Progenitor cell of endocrine pancreas (in vitro differentiated cells): Measurements from ENCODE around the gene SCNN1B. TPM values are rescaled to one million over a fixed set of nuclear protein-coding genes. Genes with fewer than 3 reads are reported as not detected.

Experiments used
- DNase-seq: peaks from one replicate; pipeline ENCODE4 v3.0.0; 2021; ENCODE audit warnings: low spot score; ENCODE audit not compliant: unreplicated experiment
- H3K27ac Mint-ChIP-seq: 2 replicates; pipeline ENCODE4 v1.8.0; 2021; ENCODE audit warnings: mild to moderate bottlenecking, moderate library complexity, mixed read lengths
- H3K27me3 Mint-ChIP-seq: 2 replicates; pipeline ENCODE4 v1.8.0; 2021; ENCODE audit warnings: mixed read lengths
- H3K36me3 Mint-ChIP-seq: 2 replicates; pipeline ENCODE4 v1.8.0; 2022; ENCODE audit warnings: mixed read lengths; ENCODE audit not compliant: insufficient read depth
- H3K4me1 Mint-ChIP-seq: 2 replicates; pipeline ENCODE4 v1.8.0; 2021; ENCODE audit warnings: low read depth, mixed read lengths
- H3K4me3 Mint-ChIP-seq: 2 replicates; pipeline ENCODE4 v1.8.0; 2021; ENCODE audit warnings: low read depth, mild to moderate bottlenecking, moderate library complexity, mixed read lengths
- H3K9me3 Mint-ChIP-seq: 2 replicates; pipeline ENCODE4 v1.8.0; 2021; ENCODE audit warnings: low read depth, mixed read lengths
- total RNA-seq: library from RNA; stranded (reverse); gene quantifications from 2 replicates; pipeline ENCODE4 v1.2.1, GENCODE V29; 2021
- TF ChIP-seq, protein P1 (sequence below): fragments of 200-600 bp; sonication (generic); IDR thresholded peaks from one replicate; pipeline ENCODE4 v1.5.0; 2021; ENCODE audit warnings: antibody characterized with exemption, mild to moderate bottlenecking; ENCODE audit not compliant: unreplicated experiment

The SCNN1B gene
- total RNA-seq, 1 donor from 2014 or later = not detected

GRCh38 chr16:23334457-23334853 lies 32.4 kb downstream of the SCNN1B start:
- H3K27ac Mint-ChIP-seq = no peak overlapping the region
- no peaks in the 10 kb centered on the region for H3K36me3 Mint-ChIP-seq
- H3K9me3 Mint-ChIP-seq = peaks cover 7% of the 10 kb centered on the region
- no peak for DNase-seq
- H3K27me3 Mint-ChIP-seq = no peaks in the 10 kb centered on the region
- TF ChIP-seq, protein P1, sequence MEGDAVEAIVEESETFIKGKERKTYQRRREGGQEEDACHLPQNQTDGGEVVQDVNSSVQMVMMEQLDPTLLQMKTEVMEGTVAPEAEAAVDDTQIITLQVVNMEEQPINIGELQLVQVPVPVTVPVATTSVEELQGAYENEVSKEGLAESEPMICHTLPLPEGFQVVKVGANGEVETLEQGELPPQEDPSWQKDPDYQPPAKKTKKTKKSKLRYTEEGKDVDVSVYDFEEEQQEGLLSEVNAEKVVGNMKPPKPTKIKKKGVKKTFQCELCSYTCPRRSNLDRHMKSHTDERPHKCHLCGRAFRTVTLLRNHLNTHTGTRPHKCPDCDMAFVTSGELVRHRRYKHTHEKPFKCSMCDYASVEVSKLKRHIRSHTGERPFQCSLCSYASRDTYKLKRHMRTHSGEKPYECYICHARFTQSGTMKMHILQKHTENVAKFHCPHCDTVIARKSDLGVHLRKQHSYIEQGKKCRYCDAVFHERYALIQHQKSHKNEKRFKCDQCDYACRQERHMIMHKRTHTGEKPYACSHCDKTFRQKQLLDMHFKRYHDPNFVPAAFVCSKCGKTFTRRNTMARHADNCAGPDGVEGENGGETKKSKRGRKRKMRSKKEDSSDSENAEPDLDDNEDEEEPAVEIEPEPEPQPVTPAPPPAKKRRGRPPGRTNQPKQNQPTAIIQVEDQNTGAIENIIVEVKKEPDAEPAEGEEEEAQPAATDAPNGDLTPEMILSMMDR = no peak
- H3K4me3 Mint-ChIP-seq = no peak overlapping the region
- H3K4me1 Mint-ChIP-seq = no peaks in the 10 kb centered on the region

DNA sequence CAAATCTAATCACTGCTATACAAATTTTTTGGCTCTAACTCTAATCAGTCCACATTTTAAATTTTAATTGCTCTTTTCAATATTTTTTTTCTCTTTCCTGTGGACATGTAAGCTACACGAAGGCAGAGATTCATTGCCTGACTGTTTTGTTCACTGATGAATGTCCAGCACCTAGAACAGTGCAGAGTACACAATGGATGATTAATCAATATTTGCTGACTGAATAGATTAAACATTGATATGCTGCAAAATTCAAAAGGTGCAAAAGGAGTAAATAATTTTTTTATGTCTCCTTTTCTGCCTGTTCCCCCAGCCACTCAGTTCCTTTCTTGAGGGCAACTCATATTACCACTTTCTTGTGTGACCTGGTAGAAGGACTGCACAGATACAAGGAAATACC lies 32.8 kb downstream of the SCNN1B start:
- Mint-ChIP-seq H3K27me3 (no peaks in the 10 kb centered on the region), H3K4me3 (no peak overlapping the region), H3K4me1 (no peaks in the 10 kb centered on the region), H3K36me3 (no peaks in the 10 kb centered on the region), H3K9me3 (peaks cover 7% of the 10 kb centered on the region), H3K27ac (no peak overlapping the region)
- TF ChIP-seq, protein P1 = no peak
- DNase-seq = no peak

- Mint-ChIP-seq H3K27ac (no peak overlapping the region), H3K36me3 (no peaks in the 10 kb centered on the region), H3K9me3 (peaks cover 7% of the 10 kb centered on the region), H3K4me3 (no peak overlapping the region), H3K4me1 (no peaks in the 10 kb centered on the region), H3K27me3 (no peaks in the 10 kb centered on the region)
- DNase-seq = no peak
- TF ChIP-seq, protein P1 = no peak
Measured at GRCh38 chr16:23337836-23338550, 35.9 kb downstream of the SCNN1B start.

DNA sequence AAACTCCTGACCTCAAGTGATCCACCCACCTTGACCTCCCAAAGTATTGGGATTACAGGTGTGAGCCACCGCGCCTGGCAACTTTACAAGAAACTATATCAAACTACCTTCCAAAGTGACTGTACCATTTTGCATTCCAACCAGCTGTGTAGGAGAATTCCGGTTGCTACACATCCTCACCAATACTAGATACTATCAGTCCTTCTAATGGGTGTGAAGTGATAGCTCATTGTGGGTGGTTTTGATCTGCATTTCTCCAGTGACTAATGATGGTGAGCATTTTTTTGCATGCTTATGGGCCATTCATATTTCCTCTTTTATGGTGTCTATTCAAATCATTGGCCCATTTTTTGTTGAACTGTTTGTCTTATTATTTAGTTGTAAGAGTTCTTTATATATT lies 37.7 kb downstream of the SCNN1B start:
- no peaks in the 10 kb centered on the region for H3K4me1 Mint-ChIP-seq
- TF ChIP-seq, protein P1 = no peak
- peaks cover 7% of the 10 kb centered on the region for H3K9me3 Mint-ChIP-seq
- no peaks in the 10 kb centered on the region for H3K36me3 Mint-ChIP-seq
- no peak overlapping the region for H3K4me3 Mint-ChIP-seq
- no peak for DNase-seq
- H3K27ac Mint-ChIP-seq = no peak overlapping the region
- peaks cover 6% of the 10 kb centered on the region for H3K27me3 Mint-ChIP-seq

DNA sequence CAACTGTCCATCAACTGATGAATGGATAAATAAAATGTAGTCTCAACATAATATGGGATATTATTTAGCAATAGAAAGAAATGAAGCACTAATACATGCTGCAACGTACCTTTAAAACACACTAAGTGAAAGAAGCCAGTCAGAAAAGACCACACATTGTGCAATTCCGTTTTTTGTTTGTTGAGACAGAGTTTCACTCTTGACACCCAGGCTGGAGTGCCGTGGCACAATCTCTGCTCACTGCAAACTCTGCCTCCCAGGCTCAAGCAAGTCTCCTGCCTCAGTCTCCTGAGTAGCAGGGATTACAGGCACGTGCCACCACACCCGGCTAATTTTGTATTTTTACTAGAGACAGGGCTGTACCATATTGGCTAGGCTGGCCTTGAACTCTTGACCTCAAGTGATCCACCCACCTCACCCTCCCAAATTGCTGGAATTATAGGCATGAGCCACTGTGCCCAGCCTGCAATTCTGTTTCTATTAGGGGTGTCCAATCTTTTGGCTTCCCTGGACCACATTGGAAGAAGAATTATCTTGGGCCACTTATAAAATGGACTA lies 40.1 kb downstream of the SCNN1B start:
- H3K27ac Mint-ChIP-seq = no peak overlapping the region

More for the DNA sequence above, 40.1 kb downstream of the SCNN1B start:
- DNase-seq = no peak
- Mint-ChIP-seq H3K4me3 (no peak overlapping the region), H3K36me3 (no peaks in the 10 kb centered on the region), H3K4me1 (no peaks in the 10 kb centered on the region), H3K9me3 (peaks cover 7% of the 10 kb centered on the region), H3K27me3 (peaks cover 10% of the 10 kb centered on the region)
- TF ChIP-seq, protein P1 = no peak
